HG02623 (cell line): Measurements from ENCODE around the gene BCAP31.
"Not testable (repeated sequence)": the region's sequence is repeated elsewhere in the genome, so short reads cannot be mapped to it uniquely, and the experiment has no call there.

Experiments
- ATAC-seq: cut with Tn5 transposase; IDR thresholded peaks from one replicate; pipeline ENCODE4 v1.9.1; 2021; ENCODE audit warnings: moderate library complexity; ENCODE audit not compliant: unreplicated experiment

BCAP31 gene

GRCh38 chrX:153685156-153685536, 39.0 kb downstream of the BCAP31 start:
- no peak for ATAC-seq

- no peak for ATAC-seq
Measured at GRCh38 chrX:153684467-153685155, 39.6 kb downstream of the BCAP31 start.

- not testable (repeated sequence) for ATAC-seq
Measured at GRCh38 chrX:153683486-153683885, 40.7 kb downstream of the BCAP31 start.

- no peak for ATAC-seq
Measured at GRCh38 chrX:153681175-153681574, 43.0 kb downstream of the BCAP31 start.

GRCh38 chrX:153674219-153674851, 49.9 kb downstream of the BCAP31 start:
- no peak for ATAC-seq

GRCh38 chrX:153673428-153674218, 50.6 kb downstream of the BCAP31 start, which contains the start of gene PNCK:
Gene PNCK (minus strand): TSS chrX:153673813. CDS start chrX:153673076, 737 bp downstream.
- no peak for ATAC-seq

- no peak for ATAC-seq
Measured at GRCh38 chrX:153672531-153673427, 51.4 kb downstream of the BCAP31 start.

GRCh38 chrX:153671589-153672530, 52.3 kb downstream of the BCAP31 start:
- ATAC-seq, result no peak

- ATAC-seq, result no peak
Measured at GRCh38 chrX:153670748-153671588, 53.2 kb downstream of the BCAP31 start.

- no peak for ATAC-seq
Measured at GRCh38 chrX:153669901-153670731, 54.1 kb downstream of the BCAP31 start.

- ATAC-seq, result no peak
Measured at GRCh38 chrX:153669174-153669890, 54.9 kb downstream of the BCAP31 start.

- ATAC-seq, result no peak
Measured at GRCh38 chrX:153668423-153669173, 55.6 kb downstream of the BCAP31 start.

- ATAC-seq, result no peak
Measured at GRCh38 chrX:153667956-153668396, 56.2 kb downstream of the BCAP31 start.

- no peak for ATAC-seq
Measured at GRCh38 chrX:153667281-153667955, 56.8 kb downstream of the BCAP31 start.

- ATAC-seq, result no peak
Measured at GRCh38 chrX:153665726-153666306, 58.4 kb downstream of the BCAP31 start.

- no peak for ATAC-seq
Measured at GRCh38 chrX:153662266-153662665, 61.9 kb downstream of the BCAP31 start.
